HG02885 (cell line): ENCODE results near the gene TMEM18.
A peak's percentile ranks its signal among the peaks of the same experiment; 100 is the strongest.

Experiments used
- ATAC-seq: cut with Tn5 transposase; IDR thresholded peaks from one replicate; pipeline ENCODE4 v1.9.1; 2021; ENCODE audit warnings: mild to moderate bottlenecking; ENCODE audit not compliant: unreplicated experiment, poor library complexity

TMEM18 gene

DNA sequence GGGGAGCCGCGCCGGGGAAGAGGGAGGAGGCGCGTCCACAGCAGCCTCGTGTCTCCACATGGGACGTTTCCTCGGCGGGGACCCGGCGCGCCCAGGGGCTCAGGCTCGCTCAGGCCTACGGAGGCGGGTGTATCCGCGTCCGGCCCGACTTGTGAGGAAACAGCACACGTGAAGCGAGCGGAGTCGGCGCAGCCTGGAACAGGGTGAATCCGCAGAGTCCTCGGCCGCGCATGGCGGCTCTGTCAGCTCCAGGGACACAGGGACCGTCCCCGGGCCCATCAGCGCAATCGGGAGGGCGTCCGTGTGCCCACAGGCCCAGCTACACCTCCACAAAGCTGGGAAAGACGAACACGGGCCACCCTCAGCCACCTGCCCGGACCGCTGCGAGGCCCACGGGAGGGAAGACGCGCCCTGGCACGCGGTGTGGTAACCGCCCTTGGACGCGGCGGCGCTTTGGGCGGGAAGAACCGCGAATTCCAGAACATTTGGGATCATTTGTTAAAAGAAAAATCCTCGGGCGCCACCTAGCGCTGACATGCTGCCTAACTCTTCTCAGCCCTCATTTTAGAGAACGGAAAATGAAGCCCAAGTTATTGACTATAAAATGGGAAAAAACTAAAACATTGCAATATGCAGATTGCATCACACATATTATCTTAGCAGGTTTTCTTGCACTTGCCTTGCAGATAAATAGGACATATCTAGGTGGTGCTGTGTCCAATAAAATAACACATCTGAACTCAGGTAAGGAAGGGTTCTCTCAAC, 40.4 kb downstream of the TMEM18 start:
- peak; percentile 70 for ATAC-seq

DNA sequence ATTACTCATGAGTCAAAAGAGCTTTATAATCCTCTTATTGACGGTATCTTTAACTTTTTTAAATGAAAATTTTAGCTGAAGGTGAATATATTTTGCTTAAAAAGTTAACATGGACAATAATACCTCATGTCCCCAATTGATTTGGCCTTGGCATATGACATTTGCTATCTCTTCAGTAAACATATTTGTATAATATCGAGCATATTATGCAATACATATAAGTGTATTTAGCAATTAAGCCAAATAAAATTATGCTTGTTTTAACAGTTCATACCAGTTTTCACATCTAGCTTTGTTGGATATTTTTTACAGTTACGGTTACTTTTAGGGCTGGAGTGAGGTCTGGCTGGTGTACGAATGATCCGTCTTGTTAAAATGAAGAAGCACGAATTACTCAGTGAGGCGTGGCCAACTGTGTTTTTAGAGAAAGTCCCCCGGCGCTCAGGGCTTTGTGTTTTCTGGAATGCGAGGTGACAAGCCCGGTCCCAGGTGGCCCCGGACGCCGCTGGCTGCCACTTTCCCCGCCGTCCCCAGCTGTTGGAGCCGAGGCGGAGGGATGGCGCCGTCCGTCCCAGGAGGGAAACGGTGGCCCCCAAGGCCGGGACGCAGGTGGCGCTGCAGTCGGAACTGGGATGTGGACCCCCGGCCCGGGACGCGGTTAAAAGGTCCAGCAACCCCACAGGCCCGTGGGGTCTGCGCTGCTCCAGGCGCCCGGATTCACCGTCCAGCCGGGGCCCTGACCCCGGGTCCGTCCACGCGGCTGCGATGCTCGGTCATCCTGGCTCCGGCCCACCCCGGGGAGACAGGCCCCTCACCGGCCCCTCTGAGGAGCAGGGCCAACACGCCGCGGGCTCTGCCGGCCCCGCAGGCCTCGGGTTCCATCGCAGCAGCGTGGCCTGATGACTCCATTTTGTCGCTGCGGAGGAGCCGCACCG, 41.3 kb downstream of the TMEM18 start:
- ATAC-seq = no peak

DNA sequence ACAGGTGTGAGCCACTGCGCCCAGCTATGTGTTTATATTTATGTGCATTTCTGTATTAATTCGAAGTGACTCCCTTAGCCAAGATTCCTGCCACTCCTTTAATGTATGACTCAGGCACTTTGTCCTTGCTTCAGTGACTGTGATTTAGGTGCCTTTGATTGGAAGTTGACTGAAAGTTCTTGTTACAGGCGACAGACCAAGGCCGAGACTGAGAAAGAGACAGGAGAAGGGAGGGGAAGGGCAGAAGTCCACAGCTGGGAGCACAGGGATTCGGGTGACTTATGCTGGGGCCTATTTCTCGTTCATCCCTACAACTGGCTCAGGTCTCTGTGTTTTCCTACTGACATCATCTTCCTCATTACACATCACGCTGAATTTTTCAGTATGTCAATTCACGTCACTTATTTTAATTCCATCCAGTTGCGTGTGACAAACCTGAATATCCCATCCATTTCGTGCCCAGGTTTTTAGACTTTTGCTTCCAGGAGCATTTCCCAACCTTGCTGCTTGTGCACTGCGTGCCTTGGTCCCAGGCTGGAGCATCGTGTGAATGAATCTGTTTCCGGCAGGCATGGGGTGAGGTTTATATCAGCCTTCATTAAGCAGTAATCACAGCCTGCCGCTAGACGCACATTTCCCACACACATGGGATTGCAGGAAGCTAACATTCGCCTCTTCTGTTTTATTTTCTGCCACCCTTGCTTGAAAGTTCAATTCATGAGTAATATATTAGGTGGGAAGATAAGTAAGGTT, 42.4 kb downstream of the TMEM18 start:
- no peak for ATAC-seq

DNA sequence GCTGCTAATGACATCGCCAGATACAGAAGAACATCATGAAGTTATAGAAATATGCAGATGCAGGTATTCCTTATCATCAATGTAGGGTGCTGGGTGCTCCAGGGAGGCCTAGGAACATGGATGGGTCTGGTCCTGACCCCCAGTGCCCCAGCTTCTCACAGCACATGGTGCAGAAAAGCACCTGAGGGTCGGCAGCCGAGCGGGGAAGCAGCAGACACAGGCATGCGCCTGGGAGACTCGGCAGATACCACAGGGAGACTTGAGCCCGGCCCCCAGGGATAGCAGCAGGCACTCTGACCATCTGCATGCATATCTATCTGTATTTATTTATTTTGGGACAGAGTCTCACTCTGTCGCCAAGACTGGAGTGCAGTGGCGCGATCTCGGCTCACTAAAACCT, 43.2 kb downstream of the TMEM18 start:
- ATAC-seq = no peak

DNA sequence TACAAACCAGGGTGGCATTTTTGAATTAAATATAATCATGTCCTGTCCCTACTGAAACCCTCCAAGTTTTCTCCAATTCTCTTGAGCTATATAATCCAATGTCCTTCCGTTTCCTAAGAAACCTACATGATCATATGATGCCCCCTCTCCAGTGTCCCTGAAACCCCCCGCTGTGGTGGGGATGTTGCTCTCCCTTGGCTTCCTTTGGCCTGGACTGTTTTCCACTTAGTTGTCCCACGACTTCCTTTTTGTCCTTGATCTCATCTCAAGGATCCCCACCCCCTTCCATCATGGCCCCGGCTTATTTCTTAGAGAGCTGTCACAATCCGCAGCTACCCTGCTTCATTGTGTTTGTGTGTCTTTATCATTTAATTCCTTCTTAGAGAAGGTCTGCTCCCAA, 43.8 kb downstream of the TMEM18 start:
- no peak for ATAC-seq

DNA sequence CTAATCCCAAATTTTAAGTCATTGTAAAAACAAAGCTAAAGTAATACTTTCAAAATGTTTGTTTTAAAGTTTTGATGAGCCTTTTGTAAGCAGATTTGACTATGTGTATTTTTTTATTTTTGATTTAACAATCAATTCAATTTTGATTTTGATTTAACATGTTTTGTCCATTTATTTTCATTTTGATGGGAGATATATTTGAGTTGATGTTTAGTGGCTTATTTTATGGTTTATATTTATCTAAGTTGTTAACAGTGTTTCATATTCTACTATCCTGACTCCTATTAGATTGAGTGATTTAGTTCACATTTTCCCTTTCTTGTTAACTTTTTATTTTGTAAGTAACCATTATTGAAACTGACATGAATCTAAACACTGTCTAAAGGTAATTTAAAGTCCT, 44.7 kb downstream of the TMEM18 start:
- no peak for ATAC-seq

DNA sequence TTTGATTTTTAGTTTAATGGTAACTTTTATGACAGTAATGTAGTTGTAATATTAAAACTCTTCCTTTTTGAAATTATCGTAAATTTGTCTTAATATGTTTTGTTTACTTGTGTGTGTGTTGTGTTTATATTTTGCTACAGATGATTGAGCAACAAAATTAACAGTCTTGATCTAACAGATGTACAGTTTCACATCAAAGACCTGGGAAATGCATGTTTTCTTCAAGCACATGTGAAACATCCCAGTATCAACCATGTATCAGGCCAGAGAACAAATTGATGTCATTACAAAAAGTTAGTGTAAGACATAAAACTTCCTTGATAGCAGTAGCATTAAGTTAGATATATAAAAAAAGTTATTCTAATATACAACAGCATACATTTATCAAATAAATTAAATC, 45.5 kb downstream of the TMEM18 start:
- no peak for ATAC-seq

DNA sequence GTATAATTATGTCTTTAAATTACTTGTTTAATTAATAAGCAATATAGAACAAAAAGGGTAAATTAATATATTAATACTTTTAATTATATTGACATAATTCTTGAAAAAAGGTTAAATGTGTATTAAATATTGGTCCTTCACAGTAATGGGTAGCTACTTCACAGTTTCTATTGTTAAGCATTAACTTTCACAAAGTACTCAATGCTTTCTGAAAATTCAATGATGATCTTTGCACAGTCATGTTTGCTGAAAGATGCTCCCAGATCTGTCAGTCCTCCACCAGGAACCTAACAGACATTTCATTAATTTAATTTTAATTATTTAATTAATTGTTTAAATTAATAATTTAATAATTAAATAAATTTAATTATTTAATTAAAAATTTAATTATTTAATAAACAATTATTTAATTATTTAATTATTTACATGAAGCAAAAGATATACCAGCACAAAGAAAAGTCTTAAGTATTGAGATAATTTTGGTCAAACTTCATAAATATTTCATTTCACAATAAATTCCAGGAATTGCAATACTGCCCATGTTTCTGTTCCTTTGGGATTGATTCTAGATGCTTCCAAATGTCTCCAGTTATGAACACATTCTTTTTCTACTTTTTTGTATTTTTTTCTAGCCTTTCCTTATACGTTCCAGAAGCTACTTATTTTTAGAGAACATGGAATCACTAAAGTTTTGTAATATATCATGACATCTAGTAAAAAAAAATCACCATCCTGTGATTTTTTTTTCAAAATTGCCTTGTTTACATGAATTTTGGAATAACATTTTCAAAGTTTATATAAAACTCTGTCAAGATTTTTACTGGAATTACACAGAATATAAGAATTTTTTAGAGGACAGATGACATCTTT, 46.5 kb downstream of the TMEM18 start:
- ATAC-seq = no peak

DNA sequence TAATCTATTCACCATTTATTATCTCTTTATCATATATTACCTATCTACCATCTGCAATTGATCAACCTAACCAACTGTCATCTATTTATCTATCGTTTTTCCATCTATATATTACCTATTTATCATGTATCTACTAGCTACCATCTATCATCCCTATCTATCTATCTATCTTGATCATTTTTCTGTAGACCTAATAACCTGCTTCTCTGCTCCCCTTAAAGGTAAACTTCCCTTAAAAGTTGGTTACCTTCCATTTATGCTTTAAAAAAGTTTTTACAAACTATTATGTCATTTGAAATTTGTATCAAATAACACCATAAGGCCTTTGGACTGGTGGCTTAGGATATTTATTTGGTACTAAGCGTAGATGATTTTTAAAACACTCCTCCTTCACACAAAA, 47.2 kb downstream of the TMEM18 start:
- no peak for ATAC-seq

DNA sequence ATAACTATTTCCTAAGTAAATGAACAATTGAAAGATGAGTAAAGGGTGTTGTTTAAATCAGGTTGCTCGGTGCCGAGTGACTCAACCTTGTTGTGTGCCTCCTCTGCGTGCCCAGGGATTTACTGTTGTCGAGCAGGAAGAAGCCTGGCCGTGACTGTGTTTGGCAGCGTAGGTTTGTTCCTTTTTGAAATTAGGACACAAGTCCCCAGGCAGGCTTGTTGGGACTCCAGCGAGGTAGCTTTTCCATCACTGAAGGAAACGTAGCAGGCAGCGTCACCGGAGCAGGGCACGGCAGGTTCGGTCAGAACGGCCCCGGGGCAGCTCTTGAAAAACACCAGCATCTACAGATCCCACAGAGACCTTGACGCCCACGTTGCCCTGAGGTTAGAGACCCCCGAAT, 48.6 kb downstream of the TMEM18 start:
- no peak for ATAC-seq

DNA sequence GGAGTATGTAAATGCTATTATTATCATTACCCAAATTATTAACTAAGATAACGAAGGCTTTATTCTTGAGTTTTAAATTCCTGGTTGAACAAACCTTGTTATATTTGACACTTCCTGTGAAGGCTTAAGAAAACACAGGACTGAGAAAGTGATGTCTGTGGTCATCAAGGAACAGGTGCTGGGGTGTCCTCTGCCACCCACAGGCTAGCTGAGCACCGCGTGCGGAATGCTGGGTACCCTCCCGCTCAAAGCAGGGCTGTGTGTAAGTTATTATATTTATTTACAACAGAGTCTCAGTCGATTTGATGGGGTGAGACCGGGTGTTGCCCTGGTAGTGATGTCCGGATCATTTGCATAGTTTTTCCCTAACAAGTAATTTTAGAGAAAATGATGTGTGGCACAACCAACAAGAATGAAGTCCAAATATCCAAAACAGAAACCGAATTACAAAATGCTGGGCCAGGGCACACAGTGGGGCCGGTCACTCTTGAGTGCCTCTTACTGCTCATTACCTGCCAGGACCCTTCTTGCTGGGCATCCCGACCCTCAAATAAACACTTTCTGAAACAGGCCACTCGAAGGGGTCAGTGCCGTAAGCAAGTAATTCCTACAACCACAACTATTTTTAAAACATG, 49.2 kb downstream of the TMEM18 start:
- no peak for ATAC-seq

DNA sequence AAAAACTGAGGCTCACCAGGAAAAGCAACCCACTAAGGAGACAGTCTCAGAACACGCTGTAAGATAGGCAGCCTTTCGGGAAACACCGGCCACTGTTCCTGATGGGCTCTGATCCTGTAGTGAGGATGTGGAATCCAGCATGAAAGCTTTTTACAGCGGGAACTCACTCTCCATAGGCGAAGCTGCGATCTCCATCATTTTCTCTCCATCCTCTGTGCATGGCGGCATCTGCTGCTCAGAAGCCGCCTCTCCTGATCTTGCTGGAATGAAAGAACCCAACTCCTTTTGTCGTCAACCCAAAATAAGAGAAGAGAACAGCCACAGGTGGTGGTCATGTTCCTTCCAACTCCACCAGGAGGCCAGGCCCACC, 49.9 kb downstream of the TMEM18 start:
- ATAC-seq = no peak

DNA sequence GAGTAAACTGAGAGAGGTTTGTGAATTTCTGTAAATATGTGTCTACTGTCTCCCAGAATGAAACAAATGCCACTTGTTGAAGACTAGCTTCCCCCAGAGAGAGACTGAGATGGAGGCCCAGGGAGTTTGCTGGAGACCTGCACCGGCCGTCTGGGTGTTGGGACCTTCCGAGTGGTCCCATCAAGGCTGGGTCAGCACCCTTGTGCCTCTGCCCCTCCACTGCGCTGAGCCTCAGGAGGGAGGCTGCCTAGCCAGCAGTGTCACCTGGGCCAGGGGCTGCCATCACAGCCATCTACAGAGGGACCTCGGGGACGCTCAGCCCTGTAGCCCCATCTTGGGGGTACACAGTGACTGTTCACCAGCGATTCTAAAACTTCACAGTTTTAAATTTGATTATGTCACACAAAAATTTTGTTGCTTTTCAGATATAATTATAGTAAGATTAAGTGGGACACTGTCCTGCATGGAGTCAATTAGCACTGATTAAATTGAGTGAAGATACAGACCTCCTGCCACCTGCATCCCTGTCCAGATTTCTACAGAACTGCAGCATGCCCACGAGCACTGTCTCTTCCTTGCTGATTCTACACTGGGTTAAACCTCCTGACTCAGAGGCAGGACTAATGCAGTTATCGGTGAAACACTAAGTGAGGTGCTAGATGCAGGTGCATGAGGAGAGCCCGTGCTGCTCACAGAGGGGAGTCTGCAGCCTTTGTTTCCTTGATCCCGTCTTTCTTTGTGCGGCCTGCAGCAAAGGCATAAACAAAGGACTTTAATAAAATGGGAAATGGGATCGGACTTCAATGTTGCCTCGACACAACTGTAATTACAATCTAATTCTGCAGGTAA, 50.5 kb downstream of the TMEM18 start:
- ATAC-seq = no peak

DNA sequence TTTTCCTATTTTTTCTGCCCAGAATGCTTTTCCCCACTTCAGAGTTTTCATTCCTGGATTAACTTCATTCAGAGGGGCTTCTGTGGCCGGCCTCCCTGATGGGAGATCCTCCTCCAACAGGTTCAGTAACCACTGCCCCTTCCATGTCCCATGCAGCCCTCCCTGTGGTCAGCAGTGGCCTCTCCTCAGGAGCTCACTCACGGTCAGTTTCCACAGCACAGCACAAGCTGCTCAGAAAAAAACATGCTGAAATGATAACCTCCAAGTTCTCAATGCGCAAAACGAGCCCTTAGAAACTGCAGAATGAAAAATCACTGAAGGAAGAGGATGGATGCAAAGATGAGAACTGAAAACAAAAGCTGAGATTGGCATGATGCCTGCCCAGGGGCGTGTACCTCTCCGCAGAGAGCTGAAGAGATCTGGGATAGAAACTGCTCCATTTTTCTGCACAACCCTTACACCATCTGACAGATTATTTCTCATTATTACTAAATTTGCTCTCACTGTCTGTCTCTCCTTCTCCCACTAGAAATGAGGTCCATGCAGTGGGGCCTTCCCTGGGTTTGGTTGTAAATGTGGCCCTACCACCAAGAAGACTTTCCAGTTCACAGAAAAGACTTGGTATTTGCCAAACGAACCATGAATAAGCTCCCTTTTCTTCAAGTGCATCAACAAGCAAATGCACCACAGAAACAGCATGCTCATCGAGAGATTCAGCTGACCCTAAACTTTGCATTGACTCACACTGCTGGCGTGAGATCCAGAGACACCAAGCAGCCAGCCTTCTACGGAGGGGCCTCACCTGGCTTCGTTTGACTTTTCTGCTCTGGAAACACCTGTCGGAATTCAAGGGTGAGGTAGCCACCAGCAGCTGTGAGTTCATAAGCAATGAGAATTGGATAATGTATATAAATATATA, 51.5 kb downstream of the TMEM18 start:
- no peak for ATAC-seq

DNA sequence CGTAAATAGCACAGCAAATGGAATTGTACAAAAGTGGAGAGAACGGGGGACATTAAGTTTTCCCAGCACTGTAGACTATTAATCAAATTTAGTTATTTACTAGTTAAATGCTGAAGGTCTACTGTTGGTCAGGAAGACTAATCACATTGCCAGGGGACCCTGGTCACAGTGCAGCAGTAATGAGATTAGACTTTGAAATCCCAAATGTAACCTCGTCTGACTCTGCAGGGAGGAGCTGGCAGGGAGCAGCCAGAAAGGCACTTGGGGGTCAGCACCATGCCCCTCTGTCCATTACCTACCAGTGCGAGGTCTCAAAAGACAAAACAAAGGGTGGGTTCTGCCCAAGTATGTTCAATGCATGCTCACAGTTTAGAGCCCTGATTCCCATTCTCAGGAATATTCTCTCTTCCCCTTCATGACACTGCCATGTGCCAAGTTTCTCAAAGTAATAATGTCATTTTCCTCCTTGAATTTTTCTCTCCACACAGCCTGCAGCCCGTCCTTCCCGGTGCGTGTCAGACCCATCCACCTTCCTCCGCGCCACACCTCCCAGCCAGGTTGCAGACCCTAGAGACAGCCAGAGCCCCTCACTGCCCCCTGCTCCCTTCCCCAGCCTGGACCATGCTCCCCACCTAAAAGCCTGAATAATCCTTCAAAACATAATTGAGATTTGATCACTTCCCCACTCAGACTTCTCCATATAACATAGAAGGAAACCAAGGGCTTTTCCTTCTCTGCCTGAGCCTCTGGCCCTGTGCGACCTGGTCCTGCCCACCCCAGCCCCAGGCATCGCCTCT, 52.5 kb downstream of the TMEM18 start:
- ATAC-seq = no peak

DNA sequence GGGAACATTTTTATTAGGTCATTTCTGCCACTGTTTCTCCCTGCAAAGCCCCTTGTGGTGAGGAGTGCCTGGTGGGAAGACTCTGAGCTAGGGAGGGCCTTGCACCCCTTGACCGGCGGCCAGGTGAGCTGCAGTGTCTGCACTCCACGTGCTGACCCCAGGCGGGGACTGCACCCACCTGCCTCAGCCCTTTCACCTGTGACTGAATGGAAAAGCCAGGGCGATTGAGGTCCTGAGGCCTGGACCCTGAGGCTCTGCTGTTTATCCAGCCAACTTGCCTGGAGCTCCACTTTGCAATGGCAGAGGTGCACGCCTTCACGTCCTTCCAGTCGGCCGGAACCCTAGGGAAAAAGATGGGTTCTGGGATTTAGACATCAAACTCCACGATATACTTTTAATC, 53.1 kb downstream of the TMEM18 start:
- no peak for ATAC-seq
